ENCODE results near the gene ATP6V1G2.
"Not testable (repeated sequence)": the region's sequence is repeated elsewhere in the genome, so short reads cannot be mapped to it uniquely, and the experiment has no call there.

The ATP6V1G2 gene

DNA sequence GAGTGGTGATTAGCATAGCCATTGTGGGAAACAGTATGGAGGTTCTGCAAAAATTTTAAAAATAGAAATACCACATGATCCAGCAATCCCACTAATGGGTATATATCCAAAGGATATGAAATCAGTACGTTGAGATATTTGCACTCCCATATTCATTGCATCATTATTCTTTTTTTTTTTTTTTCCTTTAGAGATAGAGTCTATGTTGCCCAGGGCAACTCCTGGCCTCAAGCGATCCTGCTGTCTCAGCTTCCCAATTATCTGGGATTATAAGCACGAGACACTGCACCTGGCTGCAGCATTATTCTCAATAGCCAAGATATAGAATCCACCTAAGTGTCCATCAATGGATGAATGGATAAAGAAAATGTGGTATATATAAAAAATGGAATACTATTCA lies 24.6 kb downstream of the ATP6V1G2 start:
- Histone ChIP-seq H3K9me2 (replicated peaks; ENCODE audit: control insufficient read depth, low read length) (no peaks in the 10 kb centered on the region), H3F3A (ENCODE audit: control insufficient read depth, insufficient read depth) (peaks cover under 1% of the 10 kb centered on the region), H3K27ac (ENCODE audit: low read depth, low read length) (no peak overlapping the region), H3K79me2 (ENCODE audit: control insufficient read depth, low read length) (no peaks in the 10 kb centered on the region), H3K27me3 (ENCODE audit: control insufficient read depth, low read length) (peaks cover 4% of the 10 kb centered on the region; the same call in 1 of the 2 replicates), H3K4me3 (ENCODE audit: low read length) (no peak overlapping the region), H3K4me1 (ENCODE audit: control insufficient read depth, low read length) (no peaks in the 10 kb centered on the region), H3K36me3 (ENCODE audit: control insufficient read depth, low read length) (no peaks in the 10 kb centered on the region), H3K4me2 (ENCODE audit: low read length) (no peak overlapping the region), H4K20me1 (ENCODE audit: control insufficient read depth, insufficient read depth, low read depth, low read length) (no peaks in the 10 kb centered on the region; the same call in 1 of the 2 replicates), H3K9me3 (ENCODE audit: control insufficient read depth, insufficient read depth, low read length) (no peaks in the 10 kb centered on the region)
- TF ChIP-seq, protein P1, sequence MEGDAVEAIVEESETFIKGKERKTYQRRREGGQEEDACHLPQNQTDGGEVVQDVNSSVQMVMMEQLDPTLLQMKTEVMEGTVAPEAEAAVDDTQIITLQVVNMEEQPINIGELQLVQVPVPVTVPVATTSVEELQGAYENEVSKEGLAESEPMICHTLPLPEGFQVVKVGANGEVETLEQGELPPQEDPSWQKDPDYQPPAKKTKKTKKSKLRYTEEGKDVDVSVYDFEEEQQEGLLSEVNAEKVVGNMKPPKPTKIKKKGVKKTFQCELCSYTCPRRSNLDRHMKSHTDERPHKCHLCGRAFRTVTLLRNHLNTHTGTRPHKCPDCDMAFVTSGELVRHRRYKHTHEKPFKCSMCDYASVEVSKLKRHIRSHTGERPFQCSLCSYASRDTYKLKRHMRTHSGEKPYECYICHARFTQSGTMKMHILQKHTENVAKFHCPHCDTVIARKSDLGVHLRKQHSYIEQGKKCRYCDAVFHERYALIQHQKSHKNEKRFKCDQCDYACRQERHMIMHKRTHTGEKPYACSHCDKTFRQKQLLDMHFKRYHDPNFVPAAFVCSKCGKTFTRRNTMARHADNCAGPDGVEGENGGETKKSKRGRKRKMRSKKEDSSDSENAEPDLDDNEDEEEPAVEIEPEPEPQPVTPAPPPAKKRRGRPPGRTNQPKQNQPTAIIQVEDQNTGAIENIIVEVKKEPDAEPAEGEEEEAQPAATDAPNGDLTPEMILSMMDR (IDR thresholded peaks at IDR 0.05; ENCODE audit: low read depth, low read length, poor library complexity, severe bottlenecking): no peak
- TF ChIP-seq EZH2phosphoT487 (IDR thresholded peaks at IDR 0.05; ENCODE audit: borderline replicate concordance, low read length): no peak

DNA sequence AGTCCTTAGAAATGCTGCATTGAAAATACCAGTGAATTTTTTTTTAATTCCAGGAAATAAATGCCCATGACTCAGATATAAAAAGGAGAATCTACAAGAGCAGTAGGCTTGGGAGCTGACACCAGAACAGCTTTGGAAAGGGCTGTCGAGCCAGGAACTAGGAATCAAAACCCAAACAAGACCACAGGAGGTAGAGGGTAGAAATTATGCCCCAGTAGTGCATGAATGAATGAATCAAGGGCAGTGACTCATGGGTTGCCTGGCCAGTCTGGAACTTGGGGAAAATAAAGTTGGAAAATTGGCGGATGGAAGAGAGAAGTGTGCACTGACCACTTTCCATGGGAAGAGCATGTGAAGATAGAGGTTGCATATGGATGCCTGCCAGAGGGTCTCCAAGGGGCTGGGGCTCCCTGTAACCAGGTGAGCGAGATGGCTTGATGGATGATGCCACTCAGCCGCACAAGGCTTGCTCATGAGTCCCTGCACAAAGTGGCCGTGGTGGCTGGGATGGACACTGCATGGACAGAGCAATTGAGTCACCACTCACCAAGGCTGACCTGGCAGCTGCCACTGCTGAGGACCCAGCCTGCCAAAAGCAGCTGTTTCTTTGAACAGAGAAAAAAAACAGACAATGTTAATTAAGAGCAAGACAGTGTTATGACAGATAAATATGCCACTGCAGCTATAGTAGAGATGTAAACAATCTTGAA lies 32.8 kb downstream of the ATP6V1G2 start:
- H3K4me2 ChIP-seq (ENCODE audit: low read length): no peak overlapping the region
- no peaks in the 10 kb centered on the region for H3K79me2 ChIP-seq (ENCODE audit: control insufficient read depth, low read length)

DNA sequence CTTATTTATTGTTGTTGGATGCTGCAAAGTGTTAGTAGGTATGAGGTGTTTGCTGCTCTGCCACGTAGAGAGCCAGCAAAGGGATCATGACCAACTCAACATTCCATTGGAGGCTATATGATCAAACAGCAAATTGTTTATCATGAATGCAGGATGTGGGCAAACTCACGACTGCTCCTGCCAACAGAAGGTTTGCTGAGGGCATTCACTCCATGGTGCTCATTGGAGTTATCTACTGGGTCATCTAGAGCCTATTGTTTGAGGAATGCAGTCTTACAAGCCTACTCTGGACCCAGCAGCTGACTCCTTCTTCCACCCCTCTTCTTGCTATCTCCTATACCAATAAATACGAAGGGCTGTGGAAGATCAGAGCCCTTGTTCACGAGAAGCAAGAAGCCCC lies 36.4 kb downstream of the ATP6V1G2 start:
- Histone ChIP-seq H3K36me3 (ENCODE audit: control insufficient read depth, low read length) (peaks cover 57% of the 10 kb centered on the region), H3K9me2 (replicated peaks; ENCODE audit: control insufficient read depth, low read length) (no peaks in the 10 kb centered on the region), H3K4me1 (ENCODE audit: control insufficient read depth, low read length) (no peaks in the 10 kb centered on the region), H3K4me3 (ENCODE audit: low read length) (no peak overlapping the region), H3K27ac (ENCODE audit: low read depth, low read length) (no peak overlapping the region), H3K79me2 (ENCODE audit: control insufficient read depth, low read length) (peaks cover 12% of the 10 kb centered on the region), H3K4me2 (ENCODE audit: low read length) (no peak overlapping the region), H3K27me3 (ENCODE audit: control insufficient read depth, low read length) (no peaks in the 10 kb centered on the region), H4K20me1 (ENCODE audit: control insufficient read depth, insufficient read depth, low read depth, low read length) (0 out of 2 replicates have a peak, but pooled peaks cover 3% of the 10 kb centered on the region), H3K9me3 (ENCODE audit: control insufficient read depth, insufficient read depth, low read length) (no peaks in the 10 kb centered on the region), H3F3A (ENCODE audit: control insufficient read depth, insufficient read depth) (peaks cover 12% of the 10 kb centered on the region)
- no peak for TF ChIP-seq EZH2phosphoT487 (IDR thresholded peaks at IDR 0.05; ENCODE audit: borderline replicate concordance, low read length)
- TF ChIP-seq, protein P1 (IDR thresholded peaks at IDR 0.05; ENCODE audit: low read depth, low read length, poor library complexity, severe bottlenecking): no peak

More for the DNA sequence above, 32.8 kb downstream of the ATP6V1G2 start:
- Histone ChIP-seq H3K4me1 (ENCODE audit: control insufficient read depth, low read length) (no peaks in the 10 kb centered on the region), H3K36me3 (ENCODE audit: control insufficient read depth, low read length) (peaks cover 21% of the 10 kb centered on the region), H3F3A (ENCODE audit: control insufficient read depth, insufficient read depth) (peaks cover 12% of the 10 kb centered on the region), H4K20me1 (ENCODE audit: control insufficient read depth, insufficient read depth, low read depth, low read length) (no peaks in the 10 kb centered on the region), H3K27ac (ENCODE audit: low read depth, low read length) (no peak overlapping the region), H3K9me3 (ENCODE audit: control insufficient read depth, insufficient read depth, low read length) (no peaks in the 10 kb centered on the region), H3K9me2 (replicated peaks; ENCODE audit: control insufficient read depth, low read length) (no peaks in the 10 kb centered on the region), H3K4me3 (ENCODE audit: low read length) (no peak overlapping the region), H3K27me3 (ENCODE audit: control insufficient read depth, low read length) (peaks cover 9% of the 10 kb centered on the region; the same call in 1 of the 2 replicates)
- TF ChIP-seq, protein P1 (IDR thresholded peaks at IDR 0.05; ENCODE audit: low read depth, low read length, poor library complexity, severe bottlenecking): no peak
- no peak for TF ChIP-seq EZH2phosphoT487 (IDR thresholded peaks at IDR 0.05; ENCODE audit: borderline replicate concordance, low read length)

DNA sequence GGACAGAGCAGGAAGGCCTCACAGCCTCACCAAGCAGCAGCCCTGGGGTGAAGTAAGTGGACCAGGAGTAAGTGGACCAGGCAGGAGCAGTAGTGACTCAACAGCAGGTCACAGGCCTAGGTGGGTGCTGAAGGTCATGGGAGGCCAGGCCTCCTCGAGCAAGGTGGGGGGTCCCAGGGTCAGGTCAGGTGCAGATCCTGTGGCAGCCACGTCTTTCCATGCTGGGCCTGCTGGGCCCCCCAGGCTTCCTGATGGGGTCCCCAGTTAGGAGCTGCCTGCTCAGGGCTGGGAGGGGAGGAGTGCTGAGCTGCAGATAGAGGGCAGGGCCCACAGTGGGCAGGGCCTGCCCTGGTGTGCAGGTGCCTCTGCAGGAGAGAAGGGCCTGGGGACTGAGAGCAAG lies 37.4 kb downstream of the ATP6V1G2 start:
- not testable (repeated sequence) for H3F3A ChIP-seq (ENCODE audit: control insufficient read depth, insufficient read depth); H3K4me1 ChIP-seq (ENCODE audit: control insufficient read depth, low read length); H3K4me2 ChIP-seq (ENCODE audit: low read length); H3K27me3 ChIP-seq (ENCODE audit: control insufficient read depth, low read length); H3K4me3 ChIP-seq (ENCODE audit: low read length); H4K20me1 ChIP-seq (ENCODE audit: control insufficient read depth, insufficient read depth, low read depth, low read length); H3K9me3 ChIP-seq (ENCODE audit: control insufficient read depth, insufficient read depth, low read length); H3K9me2 ChIP-seq (replicated peaks; ENCODE audit: control insufficient read depth, low read length); H3K27ac ChIP-seq (ENCODE audit: low read depth, low read length)
- Histone ChIP-seq H3K79me2 (ENCODE audit: control insufficient read depth, low read length) (peaks cover 21% of the 10 kb centered on the region), H3K36me3 (ENCODE audit: control insufficient read depth, low read length) (peaks cover 60% of the 10 kb centered on the region)
